Effector memory CD8-positive, alpha-beta T cell (primary cell): ENCODE results near the gene STAG2.
"Not testable (repeated sequence)": the region's sequence is repeated elsewhere in the genome, so short reads cannot be mapped to it uniquely, and the experiment has no call there.

Source experiments
- ATAC-seq: fragments of 150-1000 bp; cut with Tn5 transposase; replicated peaks from 2 replicates; pipeline ENCODE4 v1.10.0; 2021; ENCODE audit warnings: mild to moderate bottlenecking, moderate library complexity
- DNase-seq, 3 experiments: peaks; one replicate each; pipeline ENCODE4 v3.0.0; 2021
- H3K27ac Mint-ChIP-seq, 2 donors: one replicate each; pipeline ENCODE4 v1.8.0; 2022; ENCODE audit warnings: mild to moderate bottlenecking in 2 of 2, mixed read lengths in 2 of 2, moderate library complexity in 2 of 2
- H3K27me3 Mint-ChIP-seq, 2 donors: one replicate each; pipeline ENCODE4 v1.8.0; 2022; ENCODE audit warnings: mixed read lengths in 2 of 2
- H3K36me3 Mint-ChIP-seq: one replicate; pipeline ENCODE4 v1.8.0; 2022; ENCODE audit warnings: mild to moderate bottlenecking, moderate library complexity, mixed read lengths; ENCODE audit not compliant: insufficient read depth
- H3K4me1 Mint-ChIP-seq, 2 donors: one replicate each; pipeline ENCODE4 v1.8.0; 2022; ENCODE audit warnings: low read depth in 2 of 2, mixed read lengths in 2 of 2
- H3K4me3 Mint-ChIP-seq, 2 donors: one replicate each; pipeline ENCODE4 v1.8.0; 2022; ENCODE audit warnings: mild to moderate bottlenecking in 2 of 2, mixed read lengths in 2 of 2, moderate library complexity in 2 of 2
- H3K9me3 Mint-ChIP-seq, 2 donors: one replicate each; pipeline ENCODE4 v1.8.0; 2022; ENCODE audit warnings: mixed read lengths in 2 of 2
- total RNA-seq, 9 experiments: gene quantifications; one replicate each; lab custom pipeline; 2026; lab: John Stamatoyannopoulos, UW

STAG2 gene
- total RNA-seq = 242 to 490 (median 431) reads per million in 9 experiments

DNA sequence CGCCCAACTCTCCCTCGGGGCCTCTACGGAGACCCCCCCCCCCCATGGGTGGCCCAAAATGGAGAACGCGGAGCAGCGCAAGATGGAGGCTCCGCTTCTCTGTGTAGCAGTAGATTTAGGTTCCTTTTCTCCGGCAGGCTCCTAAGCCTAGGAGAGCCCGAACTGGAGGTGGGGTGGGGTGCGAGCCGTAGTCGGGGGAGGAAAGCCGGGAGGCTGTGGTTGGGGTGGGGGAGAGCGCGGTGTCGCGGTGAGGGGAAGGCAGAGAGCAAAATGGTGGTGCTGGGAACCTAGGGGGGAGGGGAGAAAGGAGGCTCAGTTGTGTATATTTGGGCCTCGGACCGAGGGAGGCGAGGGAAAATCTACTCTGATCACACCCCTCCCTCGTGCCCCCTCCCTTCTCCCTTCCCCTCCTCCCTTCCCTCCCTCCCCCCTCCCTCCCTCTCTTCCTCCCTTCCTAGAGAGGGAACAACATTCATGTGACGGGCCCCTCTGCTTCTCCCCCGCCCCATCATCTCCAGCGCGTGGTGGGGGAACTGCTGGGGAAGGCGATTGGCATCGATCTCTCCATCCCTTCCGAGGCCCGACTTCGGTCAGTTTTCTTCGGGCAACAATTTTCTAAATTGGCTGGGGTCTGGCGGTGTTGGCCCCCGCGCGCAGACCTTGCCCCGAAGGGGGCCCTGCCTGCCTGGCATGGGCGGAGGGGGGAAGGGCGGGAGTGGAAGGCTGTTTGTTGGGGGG lies at the start of gene STAG2:
Gene STAG2 (plus strand): TSS at position 439 of the 738 bp plus-strand sequence. CDS start 60,922 bp downstream, outside the sequence.
- H3K27me3 Mint-ChIP-seq = no peaks in the 10 kb centered on the region
- peak within 1 kb of the TSS; percentile 97 to 99 for H3K27ac Mint-ChIP-seq
- H3K4me3 Mint-ChIP-seq = peak within 1 kb of the TSS; percentile 90 to 97
- ATAC-seq = no peak
- H3K9me3 Mint-ChIP-seq = no peaks in the 10 kb centered on the region
- peak; percentile 13 to 35 (median 17) for DNase-seq
- peaks cover 11 to 33% of the 10 kb centered on the region in 2 donors for H3K4me1 Mint-ChIP-seq
- peaks cover 43% of the 10 kb centered on the region for H3K36me3 Mint-ChIP-seq

GRCh38 chrX:123917069-123917468 lies 44.4 kb upstream of the STAG2 start:
- no peaks in the 10 kb centered on the region for H3K4me1 Mint-ChIP-seq
- ATAC-seq (no peak), DNase-seq (no peak)
- no peak overlapping the region for H3K27ac Mint-ChIP-seq
- H3K27me3 Mint-ChIP-seq = no peaks in the 10 kb centered on the region
- no peaks in the 10 kb centered on the region for H3K9me3 Mint-ChIP-seq
- H3K4me3 Mint-ChIP-seq = no peak overlapping the region
- H3K36me3 Mint-ChIP-seq = peaks cover 4% of the 10 kb centered on the region

- no peak overlapping the region for H3K27ac Mint-ChIP-seq
Observed at GRCh38 chrX:123918106-123918721, 43.3 kb upstream of the STAG2 start.

DNA sequence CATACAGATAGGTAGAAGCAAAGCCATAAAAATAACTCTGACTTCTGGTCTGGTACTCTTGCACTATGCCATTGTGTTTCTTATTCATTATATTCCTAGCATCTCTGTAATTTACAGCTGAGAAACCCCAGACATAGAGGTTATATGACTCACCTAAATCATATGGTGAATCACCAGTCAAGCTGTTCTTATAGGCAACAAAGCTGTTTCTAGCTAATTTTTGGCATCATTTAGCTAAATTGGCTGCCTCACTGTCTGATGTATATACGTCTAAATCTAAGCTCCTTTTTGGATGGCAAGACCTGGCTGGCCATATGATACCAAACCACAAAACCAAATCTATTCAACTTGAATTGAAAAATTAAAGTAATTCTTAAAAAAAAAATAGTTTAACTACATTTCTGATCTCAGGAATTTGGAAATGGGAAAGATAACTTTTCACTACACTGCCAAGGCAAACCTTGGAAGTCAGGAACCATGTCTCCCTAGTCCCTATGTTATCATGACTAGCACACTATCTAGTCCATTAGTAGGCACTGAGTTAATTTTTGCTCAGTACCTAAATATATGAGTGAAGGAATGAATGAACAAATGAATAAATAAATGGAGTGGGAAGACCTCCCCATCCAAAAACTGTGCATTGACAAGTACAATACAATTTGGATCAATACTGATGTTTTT lies 41.3 kb upstream of the STAG2 start:
- Mint-ChIP-seq H3K36me3 (no peaks in the 10 kb centered on the region), H3K4me3 (no peak overlapping the region), H3K4me1 (no peaks in the 10 kb centered on the region), H3K9me3 (no peaks in the 10 kb centered on the region), H3K27me3 (no peaks in the 10 kb centered on the region), H3K27ac (no peak overlapping the region)
- no peak for ATAC-seq
- DNase-seq = no peak

More at GRCh38 chrX:123918106-123918721, 43.3 kb upstream of the STAG2 start:
- Mint-ChIP-seq H3K4me1 (no peaks in the 10 kb centered on the region), H3K27me3 (no peaks in the 10 kb centered on the region), H3K36me3 (no peaks in the 10 kb centered on the region), H3K9me3 (no peaks in the 10 kb centered on the region), H3K4me3 (no peak overlapping the region)
- DNase-seq = no peak
- ATAC-seq = no peak

GRCh38 chrX:123923211-123923610 lies 38.3 kb upstream of the STAG2 start:
- ATAC-seq (no peak), DNase-seq (no peak)
- H3K36me3 Mint-ChIP-seq = no peaks in the 10 kb centered on the region
- H3K9me3 Mint-ChIP-seq = no peaks in the 10 kb centered on the region
- no peak overlapping the region for H3K27ac Mint-ChIP-seq
- H3K4me3 Mint-ChIP-seq = no peak overlapping the region
- no peaks in the 10 kb centered on the region for H3K27me3 Mint-ChIP-seq
- H3K4me1 Mint-ChIP-seq = no peaks in the 10 kb centered on the region

DNA sequence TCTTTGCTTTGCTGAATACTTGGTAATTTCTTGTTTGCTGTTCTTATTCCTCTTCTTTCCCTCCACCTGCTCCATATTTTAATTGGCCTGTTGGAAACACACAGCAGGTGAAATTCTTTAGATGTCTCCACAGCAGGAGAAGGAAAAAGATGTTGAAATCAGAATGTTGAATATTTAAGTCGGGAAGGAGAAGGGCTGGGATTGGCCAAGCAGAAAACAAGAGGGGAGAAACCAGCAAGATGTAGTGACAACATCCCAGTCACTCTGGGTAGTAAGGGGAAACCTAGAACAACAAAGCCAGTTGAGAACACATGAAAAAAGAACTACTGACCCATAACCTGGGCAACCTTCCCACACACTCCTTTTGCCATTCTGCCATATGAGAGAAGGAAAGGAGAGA lies 37.3 kb upstream of the STAG2 start:
- H3K4me1 Mint-ChIP-seq = no peaks in the 10 kb centered on the region
- ATAC-seq (no peak), DNase-seq (no peak)
- no peaks in the 10 kb centered on the region for H3K36me3 Mint-ChIP-seq
- no peak overlapping the region for H3K27ac Mint-ChIP-seq
- no peak overlapping the region for H3K4me3 Mint-ChIP-seq
- no peaks in the 10 kb centered on the region for H3K27me3 Mint-ChIP-seq
- H3K9me3 Mint-ChIP-seq = no peaks in the 10 kb centered on the region

DNA sequence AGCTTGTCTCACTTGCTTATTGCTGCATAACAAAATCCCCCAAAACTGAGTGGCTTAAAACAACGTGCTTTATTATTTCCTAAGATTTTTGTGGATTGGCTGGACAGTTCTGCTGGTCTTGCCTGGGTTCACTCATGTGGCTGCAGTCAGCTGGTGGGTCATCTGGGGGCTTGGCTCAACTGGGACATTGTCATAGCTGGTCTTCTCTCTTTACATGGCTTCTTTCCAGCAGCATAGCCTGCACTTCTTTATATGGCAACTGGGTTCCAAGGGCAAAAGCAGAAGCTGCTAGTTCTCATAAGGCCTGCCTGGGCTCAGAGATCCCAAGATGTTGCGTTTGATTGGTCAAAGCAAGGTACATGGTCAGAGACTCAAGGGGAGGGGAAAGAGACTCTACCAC lies 33.7 kb upstream of the STAG2 start:
- no peaks in the 10 kb centered on the region for H3K36me3 Mint-ChIP-seq
- no peak overlapping the region for H3K4me3 Mint-ChIP-seq
- no peaks in the 10 kb centered on the region for H3K4me1 Mint-ChIP-seq
- no peaks in the 10 kb centered on the region for H3K27me3 Mint-ChIP-seq
- no peak for DNase-seq
- H3K9me3 Mint-ChIP-seq = no peaks in the 10 kb centered on the region
- no peak for ATAC-seq
- no peak overlapping the region for H3K27ac Mint-ChIP-seq

DNA sequence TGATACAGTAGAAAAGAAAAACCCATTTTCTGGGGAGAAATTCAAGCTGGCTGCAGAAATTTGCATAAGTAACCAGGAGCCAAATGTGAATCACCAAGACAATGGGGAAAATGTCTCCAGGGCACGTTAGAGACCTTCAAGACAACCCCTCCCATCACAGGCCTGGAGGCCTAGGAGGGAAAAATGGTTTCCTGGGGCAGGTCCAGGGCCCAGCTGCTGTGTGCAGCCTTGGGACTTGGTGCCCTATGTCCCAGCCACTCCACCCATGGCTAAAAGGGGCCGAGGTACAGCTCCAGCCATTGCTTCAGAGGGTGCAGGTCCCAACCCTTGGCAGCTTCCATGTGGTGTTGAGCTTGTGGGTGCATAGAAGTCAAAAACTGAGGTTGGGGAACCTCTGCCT lies 29.5 kb upstream of the STAG2 start:
- not testable (repeated sequence) for H3K4me3 Mint-ChIP-seq, ATAC-seq, H3K27me3 Mint-ChIP-seq

DNA sequence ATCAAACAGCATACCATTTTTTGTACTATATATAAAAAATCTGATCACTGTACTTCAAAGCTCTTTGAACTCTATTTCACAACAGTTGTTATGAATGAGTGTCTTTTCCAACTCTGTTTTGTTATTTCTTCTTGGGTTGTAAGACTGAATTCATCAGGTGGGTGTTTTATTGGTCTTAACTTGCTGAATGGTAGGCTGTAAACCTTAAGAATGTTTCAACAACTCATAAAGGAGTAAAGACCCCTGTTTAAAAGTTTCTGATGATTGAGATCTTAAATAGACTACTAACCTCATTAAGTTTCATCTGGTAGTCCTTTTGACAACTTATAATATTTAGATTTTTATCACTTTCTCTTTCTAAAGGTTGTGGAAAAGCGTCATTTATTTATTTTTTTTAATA lies 18.4 kb upstream of the STAG2 start:
- no peaks in the 10 kb centered on the region for H3K36me3 Mint-ChIP-seq
- no peaks in the 10 kb centered on the region for H3K4me1 Mint-ChIP-seq
- ATAC-seq = no peak
- no peaks in the 10 kb centered on the region for H3K9me3 Mint-ChIP-seq
- H3K27me3 Mint-ChIP-seq = no peaks in the 10 kb centered on the region
- DNase-seq = no peak
- H3K27ac Mint-ChIP-seq = no peak overlapping the region
- no peak overlapping the region for H3K4me3 Mint-ChIP-seq

More for the DNA sequence above, 29.5 kb upstream of the STAG2 start:
- not testable (repeated sequence) for H3K36me3 Mint-ChIP-seq, H3K27ac Mint-ChIP-seq, H3K4me1 Mint-ChIP-seq, DNase-seq, H3K9me3 Mint-ChIP-seq

DNA sequence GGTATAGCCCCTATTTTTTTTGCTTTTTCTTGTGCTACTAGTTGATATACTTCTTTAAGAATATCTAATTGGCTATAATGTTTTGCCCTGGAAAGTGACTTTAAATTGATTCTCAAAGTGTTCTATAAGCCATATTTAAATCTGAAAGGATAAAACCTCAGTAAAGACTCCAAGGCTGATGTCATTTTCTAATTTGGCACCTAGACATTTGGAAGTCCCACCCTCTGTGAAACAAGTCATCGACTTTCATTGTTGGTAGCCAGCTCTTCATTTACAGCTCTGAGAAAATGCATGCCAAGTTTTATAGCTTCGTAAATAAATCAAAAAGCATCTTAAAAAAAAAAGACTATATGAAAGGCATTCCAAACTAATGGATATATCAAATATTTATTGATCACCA lies 18.0 kb upstream of the STAG2 start:
- Mint-ChIP-seq H3K27me3 (no peaks in the 10 kb centered on the region), H3K4me1 (no peaks in the 10 kb centered on the region), H3K4me3 (no peak overlapping the region), H3K9me3 (no peaks in the 10 kb centered on the region), H3K27ac (no peak overlapping the region), H3K36me3 (no peaks in the 10 kb centered on the region)
- no peak for ATAC-seq
- DNase-seq = no peak

GRCh38 chrX:123949846-123950245 lies 11.7 kb upstream of the STAG2 start:
- no peaks in the 10 kb centered on the region for H3K27me3 Mint-ChIP-seq
- ATAC-seq (no peak), DNase-seq (no peak)
- H3K36me3 Mint-ChIP-seq = peaks cover 3% of the 10 kb centered on the region
- no peaks in the 10 kb centered on the region for H3K4me1 Mint-ChIP-seq
- no peaks in the 10 kb centered on the region for H3K9me3 Mint-ChIP-seq
- no peak overlapping the region for H3K4me3 Mint-ChIP-seq
- H3K27ac Mint-ChIP-seq = no peak overlapping the region

- Mint-ChIP-seq H3K4me3 (peak overlapping the region; percentile 90 to 97), H3K4me1 (peaks cover 10 to 19% of the 10 kb centered on the region in 2 donors), H3K36me3 (peaks cover 39% of the 10 kb centered on the region), H3K9me3 (no peaks in the 10 kb centered on the region), H3K27ac (peak overlapping the region; percentile 97 to 99), H3K27me3 (no peaks in the 10 kb centered on the region)
- peak in 1 of 3 experiments; percentile 11 for DNase-seq
- peak; percentile 3 for ATAC-seq
Observed at GRCh38 chrX:123959281-123960063, 2.0 kb upstream of the STAG2 start.

GRCh38 chrX:123960956-123961267 lies 594 bp upstream of the STAG2 start:
- ATAC-seq (no peak), DNase-seq (no peak)
- H3K4me3 Mint-ChIP-seq = peak overlapping the region; percentile 90 to 97
- peaks cover 10 to 30% of the 10 kb centered on the region in 2 donors for H3K4me1 Mint-ChIP-seq
- H3K9me3 Mint-ChIP-seq = no peaks in the 10 kb centered on the region
- H3K27me3 Mint-ChIP-seq = no peaks in the 10 kb centered on the region
- H3K36me3 Mint-ChIP-seq = peaks cover 41% of the 10 kb centered on the region
- peak overlapping the region; percentile 97 to 99 for H3K27ac Mint-ChIP-seq
